ENCODE results near the gene MYCN.

- TF ChIP-seq SUZ12 (IDR thresholded peaks at IDR 0.05; ENCODE audit: extremely low read depth, insufficient read depth, insufficient read length): no peak
- TF ChIP-seq ZNF274 (IDR thresholded peaks at IDR 0.05; ENCODE audit: low read depth, low read length): no peak
- no peak for TF ChIP-seq YY1 (IDR thresholded peaks at IDR 0.05; ENCODE audit: insufficient read depth, insufficient read length)
Observed at GRCh38 chr2:15937105-15937881, 3.1 kb upstream of the MYCN start.

Measured in NT2/D1 (cell line).